C4-2B (cell line): ENCODE results near the gene SELENOM.

Source experiments
- ZFX ChIP-seq: fragments of 450-650 bp; IDR thresholded peaks from 2 replicates; pipeline ENCODE4 v1.6.1; 2017
- TF ChIP-seq, protein P1 (sequence below): fragments of 450-650 bp; conservative IDR thresholded peaks from 2 replicates; pipeline ENCODE4 v1.5.1; 2017; ENCODE audit warnings: mild to moderate bottlenecking

DNA sequence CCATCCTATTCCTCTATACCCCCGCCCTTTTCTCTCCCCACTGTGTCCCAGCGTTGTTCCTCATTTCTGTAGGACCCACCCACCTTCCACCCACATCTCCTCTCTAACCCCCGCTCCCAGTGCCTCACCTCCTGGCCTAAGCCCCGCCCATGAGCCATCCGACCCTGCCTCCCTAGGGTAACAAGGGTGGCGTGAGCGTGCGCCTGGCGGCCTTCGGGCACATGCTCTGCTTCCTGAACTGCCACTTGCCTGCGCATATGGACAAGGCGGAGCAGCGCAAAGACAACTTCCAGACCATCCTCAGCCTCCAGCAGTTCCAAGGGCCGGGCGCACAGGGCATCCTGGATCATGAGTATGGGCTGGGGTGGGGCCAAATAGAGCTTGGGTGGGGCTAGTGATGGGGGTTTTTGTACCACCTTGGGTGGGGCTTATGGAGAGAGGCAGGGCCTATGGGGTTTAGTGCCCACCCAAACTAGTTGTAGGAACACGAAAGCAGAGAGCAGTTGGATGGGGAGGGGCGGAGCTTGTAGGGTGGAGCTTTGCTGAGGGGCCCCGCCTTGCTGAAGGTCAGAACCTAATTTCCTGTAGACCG lies 19.9 kb upstream of the SELENOM start:
- TF ChIP-seq, protein P1, sequence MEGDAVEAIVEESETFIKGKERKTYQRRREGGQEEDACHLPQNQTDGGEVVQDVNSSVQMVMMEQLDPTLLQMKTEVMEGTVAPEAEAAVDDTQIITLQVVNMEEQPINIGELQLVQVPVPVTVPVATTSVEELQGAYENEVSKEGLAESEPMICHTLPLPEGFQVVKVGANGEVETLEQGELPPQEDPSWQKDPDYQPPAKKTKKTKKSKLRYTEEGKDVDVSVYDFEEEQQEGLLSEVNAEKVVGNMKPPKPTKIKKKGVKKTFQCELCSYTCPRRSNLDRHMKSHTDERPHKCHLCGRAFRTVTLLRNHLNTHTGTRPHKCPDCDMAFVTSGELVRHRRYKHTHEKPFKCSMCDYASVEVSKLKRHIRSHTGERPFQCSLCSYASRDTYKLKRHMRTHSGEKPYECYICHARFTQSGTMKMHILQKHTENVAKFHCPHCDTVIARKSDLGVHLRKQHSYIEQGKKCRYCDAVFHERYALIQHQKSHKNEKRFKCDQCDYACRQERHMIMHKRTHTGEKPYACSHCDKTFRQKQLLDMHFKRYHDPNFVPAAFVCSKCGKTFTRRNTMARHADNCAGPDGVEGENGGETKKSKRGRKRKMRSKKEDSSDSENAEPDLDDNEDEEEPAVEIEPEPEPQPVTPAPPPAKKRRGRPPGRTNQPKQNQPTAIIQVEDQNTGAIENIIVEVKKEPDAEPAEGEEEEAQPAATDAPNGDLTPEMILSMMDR: no peak
- no peak for TF ChIP-seq ZFX
